ENCODE measurements around the gene CD300LD. TPM values are rescaled to one million over a fixed set of nuclear protein-coding genes. Genes with fewer than 3 reads are reported as not detected.

CD300LD gene
- total and polyA plus RNA-seq, 10 of the 15 experiments (the other 5 are each of a cell fraction or from before 2014, with no cell fraction given) = not detected

DNA sequence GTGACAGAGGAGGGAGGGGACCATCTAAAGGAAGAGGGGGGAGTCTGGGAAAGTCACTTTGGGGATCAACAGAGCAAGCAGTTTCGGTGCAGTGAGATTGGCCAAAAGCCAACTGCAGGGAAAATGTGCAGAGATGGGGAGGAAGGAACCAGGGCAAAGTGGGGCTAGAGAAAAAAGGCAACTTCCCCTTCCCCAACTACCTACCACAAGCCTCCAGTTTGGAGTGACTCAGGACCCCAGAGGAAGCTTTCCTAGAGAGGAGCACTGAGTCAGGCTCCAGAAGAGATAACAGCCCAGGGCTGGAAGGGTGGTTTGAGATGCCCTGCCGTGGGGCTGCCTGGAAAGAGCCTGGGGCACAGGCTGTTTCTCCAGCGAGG, 6.9 kb upstream of the CD300LD start:
- Histone ChIP-seq H4K20me1 (ENCODE audit: control insufficient read depth, insufficient read depth) (no peaks in the 10 kb centered on the region; the same call in 1 of the 2 replicates), H3K36me3 (ENCODE audit: control insufficient read depth in 2 of 2, insufficient read depth in 2 of 2, low read length in 1 of 2) (no peaks in the 10 kb centered on the region), H3K9me3 (replicated peaks; ENCODE audit: control insufficient read depth, insufficient read depth, low read length) (peaks cover 3% of the 10 kb centered on the region; the same call in 1 of the 3 replicates), H2AFZ (ENCODE audit: control insufficient read depth, low read depth, low read length) (no peak overlapping the region), H3K27me3 (replicated peaks in 1 of 2; ENCODE audit: control insufficient read depth in 2 of 2, insufficient read depth in 2 of 2, low read length in 1 of 2) (peaks cover 2 to 4% of the 10 kb centered on the region in 2 experiments; a peak in 3 of 4 replicates), H3K27ac (ENCODE audit: control insufficient read depth, insufficient read depth) (no peak overlapping the region), H3K9ac (ENCODE audit: control insufficient read depth, insufficient read depth, low read length) (no peak overlapping the region), H3K4me3 (no peak overlapping the region), H3K4me1 (ENCODE audit: control insufficient read depth, insufficient read depth, low read length) (no peaks in the 10 kb centered on the region; the same call in 1 of the 2 replicates), H3K4me2 (ENCODE audit: control insufficient read depth, insufficient read depth) (no peak overlapping the region), H3K79me2 (ENCODE audit: control insufficient read depth, insufficient read depth, low read length) (no peaks in the 10 kb centered on the region)
- ChIA-PET RAD21 (ENCODE audit: unreplicated experiment) (no interaction called here), CTCF (interaction anchor here (2.3 kb wide), 1 partner anchor 32 kb away, joined by 10 read pairs; the partner anchor contains the start of gene CD300H), POLR2A (no interaction called here), SMC1A (ENCODE audit: uncharacterized antibody, unreplicated experiment) (no interaction called here)
- 12% methylated on average over 3 of the region's 3 CpGs for WGBS (ENCODE audit: insufficient coverage, insufficient replicate concordance, low lambda C conversion rate, missing lambda C conversion rate)
- in situ Hi-C loops (cut with MboI) = loop anchor here (5.0 kb wide), 1 partner anchor 222 kb away; no protein-coding TSS in a partner anchor
- no peak for ATAC-seq
- no peak for DNase-seq (ENCODE audit: low read depth, low spot score)
- FAIRE-seq = no peak
- intact Hi-C loops (cut with micrococcal nuclease; ENCODE audit: unreplicated experiment) = no loop called here
- no TSS peak for BruUV-seq (replicated peaks)
- TF ChIP-seq TAF1 (IDR thresholded peaks at IDR 0.05; ENCODE audit: borderline replicate concordance, low read depth, low read length) (no peak), ETV6 (conservative IDR thresholded peaks at IDR 0.05 in 1 of 2, IDR thresholded peaks at IDR 0.05 in 1 of 2; ENCODE audit: borderline replicate concordance in 1 of 2, low read depth in 1 of 2) (no peak), PAX5 (IDR thresholded peaks at IDR 0.05; ENCODE audit: borderline replicate concordance, low read depth, low read length) (no peak), ZBTB40 (IDR thresholded peaks at IDR 0.05; ENCODE audit: borderline replicate concordance) (no peak), POLR2A (IDR thresholded peaks at IDR 0.05; ENCODE audit: low read depth, low read length) (no peak), YY1 (IDR thresholded peaks at IDR 0.05; ENCODE audit: low read depth, low read length) (no peak), TBL1XR1 (IDR thresholded peaks at IDR 0.05; ENCODE audit: low read depth, low read length) (no peak), SMARCA5 (IDR thresholded peaks at IDR 0.05) (no peak), STAT1 (conservative IDR thresholded peaks at IDR 0.05) (no peak), IRF4 (IDR thresholded peaks at IDR 0.05; ENCODE audit: low read depth, low read length) (no peak), NFYA (IDR thresholded peaks at IDR 0.05; ENCODE audit: borderline replicate concordance, low read depth, low read length) (no peak), FOXM1 (IDR thresholded peaks at IDR 0.05; ENCODE audit: low read depth, low read length) (no peak), RAD51 (IDR thresholded peaks at IDR 0.05) (no peak), ZZZ3 (IDR thresholded peaks at IDR 0.05; ENCODE audit: control insufficient read depth, insufficient read length, low read depth) (no peak), TCF3 (IDR thresholded peaks at IDR 0.05; ENCODE audit: borderline replicate concordance, insufficient read depth, low read depth, low read length) (no peak)
- TF ChIP-seq, protein P1, sequence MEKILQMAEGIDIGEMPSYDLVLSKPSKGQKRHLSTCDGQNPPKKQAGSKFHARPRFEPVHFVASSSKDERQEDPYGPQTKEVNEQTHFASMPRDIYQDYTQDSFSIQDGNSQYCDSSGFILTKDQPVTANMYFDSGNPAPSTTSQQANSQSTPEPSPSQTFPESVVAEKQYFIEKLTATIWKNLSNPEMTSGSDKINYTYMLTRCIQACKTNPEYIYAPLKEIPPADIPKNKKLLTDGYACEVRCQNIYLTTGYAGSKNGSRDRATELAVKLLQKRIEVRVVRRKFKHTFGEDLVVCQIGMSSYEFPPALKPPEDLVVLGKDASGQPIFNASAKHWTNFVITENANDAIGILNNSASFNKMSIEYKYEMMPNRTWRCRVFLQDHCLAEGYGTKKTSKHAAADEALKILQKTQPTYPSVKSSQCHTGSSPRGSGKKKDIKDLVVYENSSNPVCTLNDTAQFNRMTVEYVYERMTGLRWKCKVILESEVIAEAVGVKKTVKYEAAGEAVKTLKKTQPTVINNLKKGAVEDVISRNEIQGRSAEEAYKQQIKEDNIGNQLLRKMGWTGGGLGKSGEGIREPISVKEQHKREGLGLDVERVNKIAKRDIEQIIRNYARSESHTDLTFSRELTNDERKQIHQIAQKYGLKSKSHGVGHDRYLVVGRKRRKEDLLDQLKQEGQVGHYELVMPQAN (conservative IDR thresholded peaks at IDR 0.05) = no peak
- TF ChIP-seq, protein P2, sequence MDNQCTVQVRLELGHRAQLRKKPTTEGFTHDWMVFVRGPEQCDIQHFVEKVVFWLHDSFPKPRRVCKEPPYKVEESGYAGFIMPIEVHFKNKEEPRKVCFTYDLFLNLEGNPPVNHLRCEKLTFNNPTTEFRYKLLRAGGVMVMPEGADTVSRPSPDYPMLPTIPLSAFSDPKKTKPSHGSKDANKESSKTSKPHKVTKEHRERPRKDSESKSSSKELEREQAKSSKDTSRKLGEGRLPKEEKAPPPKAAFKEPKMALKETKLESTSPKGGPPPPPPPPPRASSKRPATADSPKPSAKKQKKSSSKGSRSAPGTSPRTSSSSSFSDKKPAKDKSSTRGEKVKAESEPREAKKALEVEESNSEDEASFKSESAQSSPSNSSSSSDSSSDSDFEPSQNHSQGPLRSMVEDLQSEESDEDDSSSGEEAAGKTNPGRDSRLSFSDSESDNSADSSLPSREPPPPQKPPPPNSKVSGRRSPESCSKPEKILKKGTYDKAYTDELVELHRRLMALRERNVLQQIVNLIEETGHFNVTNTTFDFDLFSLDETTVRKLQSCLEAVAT (IDR thresholded peaks at IDR 0.05) = no peak

Measured in GM12878 (cell line).